HEK293 (cell line): ENCODE results near the gene KRT9.

ENCODE experiments used
- CTCF ChIA-PET: fragments of 350-600 bp; formaldehyde crosslinking; extraction: SDS; loops from one replicate; lab custom pipeline; 2021; ENCODE audit warnings: antibody characterized with exemption; lab: Yijun Ruan, JAX
- POLR2A ChIA-PET: fragments of 300-600 bp; formaldehyde crosslinking; extraction: SDS; loops from one replicate; lab custom pipeline; 2020; ENCODE audit warnings: antibody characterized with exemption, inconsistent platforms; lab: Yijun Ruan, JAX
- H3K27ac ChIP-seq: fragments of 200-500 bp; sonication (Bioruptor generic); 2 replicates; pipeline ENCODE4 v1.5.1; 2014; ENCODE audit warnings: low read depth, low read length, control low read depth, inconsistent platforms; ENCODE audit errors: extremely low read depth
- H3K36me3 ChIP-seq, 2 experiments: fragments of 200-500 bp in 1 of 2; sonication (Bioruptor generic) in 1 of 2; 1 replicate in 1 of 2; 2 replicates in 1 of 2; pipeline ENCODE4 v1.5.1; 2014 to 2017; ENCODE audit warnings: inconsistent platforms in 2 of 2, low read length in 2 of 2; ENCODE audit not compliant: control insufficient read depth in 2 of 2, insufficient read depth in 1 of 2
- H3K4me1 ChIP-seq: fragments of 200-500 bp; sonication (Bioruptor generic); 2 replicates; pipeline ENCODE4 v1.5.1; 2014; ENCODE audit warnings: mild to moderate bottlenecking, low read length, inconsistent platforms; ENCODE audit not compliant: control insufficient read depth, insufficient read depth
- H3K4me3 ChIP-seq: 2 replicates; pipeline ENCODE4 v1.5.1; 2011; ENCODE audit warnings: low read depth, mild to moderate bottlenecking, control low read depth, low read length, moderate library complexity
- H3K9me3 ChIP-seq: fragments of 200-500 bp; sonication (Bioruptor generic); 2 replicates; pipeline ENCODE4 v1.5.1; 2014; ENCODE audit warnings: low read depth, low read length, inconsistent platforms; ENCODE audit not compliant: control insufficient read depth, insufficient read depth
- GLIS1 ChIP-seq: fragments of 450-650 bp; formaldehyde crosslinking; IDR thresholded peaks from 2 replicates; pipeline ENCODE4 v1.5.1; 2016; ENCODE audit warnings: missing biosample characterization, missing genetic modification characterization
- INSM2 ChIP-seq: fragments of 450-650 bp; formaldehyde crosslinking; IDR thresholded peaks from 2 replicates; pipeline ENCODE4 v1.5.1; 2016; ENCODE audit warnings: missing biosample characterization, missing genetic modification characterization
- MYNN ChIP-seq: fragments of 450-650 bp; formaldehyde crosslinking; IDR thresholded peaks from 2 replicates; pipeline ENCODE4 v1.5.1; 2016; ENCODE audit warnings: missing biosample characterization, missing genetic modification characterization, borderline replicate concordance
- ZBTB10 ChIP-seq: fragments of 450-650 bp; formaldehyde crosslinking; IDR thresholded peaks from 2 replicates; pipeline ENCODE4 v1.5.1; 2016; ENCODE audit warnings: missing biosample characterization, missing genetic modification characterization
- ZBTB11 ChIP-seq: fragments of 450-650 bp; formaldehyde crosslinking; conservative IDR thresholded peaks from 2 replicates; pipeline ENCODE4 v1.5.1; 2016; ENCODE audit warnings: low read depth, missing biosample characterization, missing genetic modification characterization
- ZFHX2 ChIP-seq: fragments of 450-650 bp; formaldehyde crosslinking; conservative IDR thresholded peaks from 2 replicates; pipeline ENCODE4 v1.5.1; 2016; ENCODE audit warnings: missing biosample characterization, missing genetic modification characterization
- ZIC2 ChIP-seq: fragments of 450-650 bp; formaldehyde crosslinking; IDR thresholded peaks from 2 replicates; pipeline ENCODE4 v1.5.1; 2016; ENCODE audit warnings: missing biosample characterization, missing genetic modification characterization
- ZNF19 ChIP-seq: fragments of 450-650 bp; formaldehyde crosslinking; IDR thresholded peaks from 2 replicates; pipeline ENCODE4; 2016; ENCODE audit warnings: missing biosample characterization, missing genetic modification characterization, low read depth
- ZNF24 ChIP-seq: fragments of 450-650 bp; formaldehyde crosslinking; IDR thresholded peaks from 2 replicates; pipeline ENCODE4 v1.5.1; 2016; ENCODE audit warnings: missing biosample characterization, missing genetic modification characterization
- ZNF302 ChIP-seq: fragments of 450-650 bp; formaldehyde crosslinking; IDR thresholded peaks from 2 replicates; pipeline ENCODE4 v1.5.1; 2016; ENCODE audit warnings: missing biosample characterization, missing genetic modification characterization, low read depth
- ZNF488 ChIP-seq: fragments of 450-650 bp; formaldehyde crosslinking; IDR thresholded peaks from 2 replicates; pipeline ENCODE4 v1.5.1; 2016; ENCODE audit warnings: missing biosample characterization, missing genetic modification characterization
- ZNF580 ChIP-seq: fragments of 450-650 bp; formaldehyde crosslinking; IDR thresholded peaks from 2 replicates; pipeline ENCODE4 v1.5.1; 2016; ENCODE audit warnings: missing biosample characterization, missing genetic modification characterization
- ZNF624 ChIP-seq: fragments of 450-650 bp; formaldehyde crosslinking; IDR thresholded peaks from 2 replicates; pipeline ENCODE4 v1.5.1; 2017; ENCODE audit warnings: missing biosample characterization, missing genetic modification characterization
- ZNF747 ChIP-seq: fragments of 450-650 bp; formaldehyde crosslinking; IDR thresholded peaks from 2 replicates; pipeline ENCODE4 v1.5.1; 2016; ENCODE audit warnings: missing biosample characterization, missing genetic modification characterization

Gene KRT9

GRCh38 chr17:41536741-41537613, 34.9 kb downstream of the KRT9 start:
- CTCF ChIA-PET, result interaction anchor here (0.6 to 9.3 kb wide), 5 partner anchors 10 to 126 kb away, joined by 3 to 113 read pairs (median 3); no protein-coding TSS in a partner anchor
- H3K4me3 ChIP-seq, result no peak overlapping the region
- H3K4me1 ChIP-seq, result no peaks in the 10 kb centered on the region
- TF ChIP-seq ZNF302 (tag by site-specific recombination) (no peak), ZFHX2 (tag by site-specific recombination) (no peak), ZNF24 (tag by site-specific recombination) (no peak), GLIS1 (tag by site-specific recombination) (no peak), ZNF488 (tag by site-specific recombination) (no peak), ZNF624 (tag by site-specific recombination) (no peak), ZNF747 (tag by site-specific recombination) (no peak), ZNF580 (tag by site-specific recombination) (no peak), ZBTB11 (no peak), INSM2 (tag by site-specific recombination) (no peak)
- no peaks in the 10 kb centered on the region for H3K9me3 ChIP-seq
- H3K36me3 ChIP-seq, result no peaks in the 10 kb centered on the region
- POLR2A ChIA-PET, result interaction anchor here (1.0 to 1.7 kb wide), 2 partner anchors 9 to 152 kb away, joined by 3 to 6 read pairs; partner anchors contain the start of genes EIF1 and KRT19
- no peak overlapping the region for H3K27ac ChIP-seq

GRCh38 chr17:41535764-41536481, 35.9 kb downstream of the KRT9 start:
- no peaks in the 10 kb centered on the region for H3K4me1 ChIP-seq
- TF ChIP-seq ZBTB10 (tag by site-specific recombination) (no peak), ZNF19 (tag by site-specific recombination) (no peak), ZIC2 (peak; percentile 44; the same call in 1 of the 2 replicates), MYNN (no peak), GLIS1 (tag by site-specific recombination) (peak; percentile 79)
- H3K36me3 ChIP-seq, result no peaks in the 10 kb centered on the region
- no peak overlapping the region for H3K27ac ChIP-seq
- ChIA-PET POLR2A (interaction anchor here (1.7 kb wide), 1 partner anchor 153 kb away, joined by 6 read pairs; the partner anchor contains the start of gene EIF1), CTCF (interaction anchor here (0.6 to 9.3 kb wide), 10 partner anchors 9 to 130 kb away, joined by 3 to 113 read pairs (median 4); no protein-coding TSS in a partner anchor)
- H3K4me3 ChIP-seq, result no peak overlapping the region
- no peaks in the 10 kb centered on the region for H3K9me3 ChIP-seq
